Activated T-cell treated with anti-CD3 and anti-CD28 coated beads for 1 hour (primary cell): Measurements from ENCODE around the gene BCKDHA.
"Not testable (repeated sequence)": the region's sequence is repeated elsewhere in the genome, so short reads cannot be mapped to it uniquely, and the experiment has no call there.

ENCODE experiments used
- DNase-seq: peaks from one replicate; pipeline ENCODE4 v3.0.0-alpha.2; 2020; ENCODE audit warnings: low read depth

BCKDHA gene

DNA sequence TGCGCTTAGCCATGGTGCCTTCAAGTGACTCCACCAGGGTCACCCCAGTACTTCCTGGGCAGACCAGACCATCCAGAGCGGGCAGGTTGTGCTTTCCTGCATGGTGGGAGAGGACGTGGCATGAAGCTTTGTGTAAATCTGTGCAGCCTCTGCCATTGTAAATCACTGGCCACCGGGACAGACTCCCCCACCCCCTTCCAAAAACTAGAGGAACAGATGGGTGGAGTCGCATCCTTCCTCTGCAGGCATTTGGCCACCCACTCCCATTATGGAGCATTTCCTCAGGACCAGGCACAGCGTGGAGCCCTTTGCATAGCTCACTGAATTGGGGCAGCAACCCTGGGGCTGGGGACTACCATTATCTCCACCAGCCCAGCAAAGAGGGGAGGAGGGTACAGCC is 8.2 kb downstream of the BCKDHA start:
- DNase-seq, result no peak

DNA sequence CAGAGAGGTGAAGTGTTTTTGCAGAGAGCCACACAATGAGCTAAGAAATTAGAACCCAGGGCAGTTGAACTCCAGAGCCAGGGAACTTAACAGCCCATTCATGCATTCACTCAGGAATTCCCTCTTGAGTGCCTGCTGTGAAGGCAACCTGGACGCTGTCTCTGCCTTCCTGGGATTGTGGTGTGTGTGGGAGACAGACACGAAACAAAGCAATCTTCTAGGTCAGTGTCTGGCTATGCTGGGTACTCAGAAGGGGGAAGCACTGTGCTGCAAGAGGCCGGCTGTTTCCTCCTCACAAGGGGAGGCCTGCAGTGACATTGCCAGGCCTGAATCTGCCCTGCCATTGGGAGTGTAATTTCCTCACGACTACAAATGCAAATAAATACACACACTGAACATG is 9.7 kb downstream of the BCKDHA start:
- DNase-seq, result no peak

DNA sequence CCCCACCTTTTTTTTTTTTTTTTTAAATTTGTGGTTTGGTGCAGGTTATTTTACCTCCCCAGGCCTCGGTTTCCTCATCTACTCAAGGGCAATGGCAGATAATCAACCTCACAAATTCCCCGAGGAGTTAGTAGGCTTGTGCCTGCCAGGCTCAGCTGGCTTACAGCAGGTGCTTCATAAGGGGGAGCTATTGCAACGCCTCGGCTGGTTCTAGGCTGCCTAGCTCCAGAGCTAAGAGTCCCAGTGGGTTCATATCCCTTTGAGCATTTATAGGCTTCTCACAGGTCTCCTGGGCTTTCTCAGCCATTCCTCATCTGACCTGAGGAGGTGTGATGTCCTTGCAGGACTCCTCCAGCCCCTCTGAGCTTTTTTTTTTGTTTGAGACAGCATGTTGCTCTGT is 10.6 kb downstream of the BCKDHA start:
- no peak for DNase-seq

DNA sequence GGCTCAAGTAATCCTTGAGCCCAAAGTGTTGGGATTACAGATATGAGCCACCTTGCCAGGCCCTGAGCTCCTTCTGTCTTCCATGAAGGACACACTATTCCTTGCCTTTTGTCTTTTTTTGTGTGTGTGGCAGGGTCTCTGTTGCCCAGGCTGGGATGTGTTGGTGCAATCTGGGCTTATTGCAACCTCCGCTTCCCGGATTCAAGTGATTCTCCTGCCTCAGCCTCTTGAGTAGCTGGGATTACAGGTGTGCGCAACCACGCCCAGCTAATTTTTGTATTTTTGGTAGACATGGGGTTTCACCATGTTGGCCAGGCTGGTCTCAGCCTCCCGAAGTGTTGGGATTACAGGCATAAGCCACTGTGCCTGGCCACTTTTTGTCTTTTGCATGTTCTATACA is 11.2 kb downstream of the BCKDHA start:
- DNase-seq, result not testable (repeated sequence)

DNA sequence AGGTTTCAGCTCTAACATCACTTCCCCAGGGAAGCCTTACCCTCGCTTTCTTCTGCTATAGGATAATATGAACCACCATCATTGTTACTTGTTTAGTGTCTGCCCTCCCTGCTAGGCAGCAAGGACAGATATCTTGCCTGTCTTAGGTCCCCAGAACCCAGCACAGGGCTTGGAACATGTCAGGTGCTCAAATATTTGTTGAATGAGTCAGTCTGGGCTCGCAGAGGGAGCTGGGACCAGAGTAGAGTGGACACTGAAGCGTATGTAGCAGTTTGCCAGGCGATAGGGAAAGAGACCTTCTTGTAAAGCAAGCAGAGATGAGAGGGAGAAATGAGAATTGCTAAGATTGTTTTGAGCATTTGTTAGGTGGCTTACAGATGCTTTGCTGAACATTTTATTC is 11.7 kb downstream of the BCKDHA start:
- DNase-seq, result no peak

DNA sequence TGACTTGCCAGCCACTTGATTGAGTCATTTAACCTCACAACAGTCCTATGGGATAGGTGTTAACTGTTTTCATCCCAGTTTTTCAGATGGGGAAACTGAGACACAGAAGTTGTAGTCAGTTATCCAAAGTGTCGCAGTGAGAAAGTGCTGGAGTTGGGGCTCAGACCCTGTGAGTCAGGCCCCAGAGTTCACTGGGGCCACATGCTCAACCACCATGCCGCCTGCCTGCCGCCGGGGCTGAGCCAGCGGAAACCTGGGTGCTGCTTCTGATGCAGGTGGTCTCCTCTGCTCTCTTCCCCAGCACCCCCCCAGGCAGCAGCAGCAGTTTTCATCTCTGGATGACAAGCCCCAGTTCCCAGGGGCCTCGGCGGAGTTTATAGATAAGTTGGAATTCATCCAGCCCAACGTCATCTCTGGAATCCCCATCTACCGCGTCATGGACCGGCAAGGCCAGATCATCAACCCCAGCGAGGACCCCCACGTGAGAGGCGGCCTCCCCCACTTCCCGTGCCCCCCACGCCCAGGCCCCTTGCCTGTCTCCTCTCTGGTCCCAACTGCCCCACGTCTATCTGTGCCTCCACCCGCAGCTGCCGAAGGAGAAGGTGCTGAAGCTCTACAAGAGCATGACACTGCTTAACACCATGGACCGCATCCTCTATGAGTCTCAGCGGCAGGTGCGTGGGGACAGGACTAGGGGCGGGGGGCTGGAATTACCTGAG is 12.9 kb downstream of the BCKDHA start:
- no peak for DNase-seq

DNA sequence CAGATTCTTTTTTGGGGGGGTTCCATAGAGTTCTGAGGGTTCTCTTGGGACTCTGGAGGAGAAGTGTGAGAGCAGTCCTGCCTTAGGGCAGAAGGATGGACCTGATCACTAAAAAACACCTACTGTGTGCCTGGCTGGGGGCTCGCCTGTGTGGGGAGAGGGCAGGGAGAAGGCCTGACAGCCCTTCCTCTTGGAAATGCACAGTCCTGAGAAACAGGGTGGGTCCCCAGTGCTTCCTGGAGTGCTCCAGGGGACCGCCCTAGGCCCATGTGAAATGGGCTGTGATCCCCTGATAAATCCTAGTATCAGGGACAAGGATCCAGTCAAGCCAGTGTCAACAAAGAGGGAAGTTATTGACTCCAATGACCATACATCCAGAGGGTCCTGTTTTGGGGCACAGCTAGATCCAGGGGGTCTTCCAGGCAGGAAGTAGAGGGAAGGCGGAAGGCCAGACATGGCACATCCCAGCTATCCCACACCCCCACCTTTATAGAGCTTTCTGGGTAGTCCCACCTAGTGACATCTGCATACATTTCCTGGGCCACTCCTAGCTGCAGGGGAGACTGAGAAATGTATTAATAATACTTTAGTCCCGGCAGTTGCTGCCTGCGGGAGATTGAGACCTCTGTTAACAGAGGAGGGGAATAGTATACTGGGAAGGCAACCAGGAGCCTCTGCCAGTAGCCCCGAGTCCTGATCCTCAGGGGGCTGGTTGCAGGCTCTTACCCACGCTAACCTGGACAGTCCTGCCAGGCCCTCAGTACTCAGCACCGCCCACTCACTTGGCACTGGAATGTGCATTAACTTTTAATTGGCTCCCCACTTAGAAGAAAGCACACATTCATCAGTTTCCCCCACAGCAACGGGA is 13.7 kb downstream of the BCKDHA start:
- no peak for DNase-seq

DNA sequence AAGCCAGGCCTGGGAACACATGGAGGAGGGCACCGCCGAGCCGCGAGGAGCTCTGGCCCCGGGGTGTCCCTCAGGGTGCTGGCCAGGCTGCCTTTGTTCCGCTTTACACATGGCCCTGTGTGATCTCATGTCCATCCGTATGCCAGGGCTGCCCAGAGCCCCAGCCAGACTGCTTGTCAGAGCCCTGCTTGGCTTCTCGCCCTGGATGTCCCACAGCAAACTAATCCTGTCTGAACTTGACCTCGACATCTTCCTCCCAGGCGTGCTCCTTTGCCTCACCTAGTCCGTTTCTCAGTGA is 14.3 kb downstream of the BCKDHA start:
- DNase-seq, result no peak

DNA sequence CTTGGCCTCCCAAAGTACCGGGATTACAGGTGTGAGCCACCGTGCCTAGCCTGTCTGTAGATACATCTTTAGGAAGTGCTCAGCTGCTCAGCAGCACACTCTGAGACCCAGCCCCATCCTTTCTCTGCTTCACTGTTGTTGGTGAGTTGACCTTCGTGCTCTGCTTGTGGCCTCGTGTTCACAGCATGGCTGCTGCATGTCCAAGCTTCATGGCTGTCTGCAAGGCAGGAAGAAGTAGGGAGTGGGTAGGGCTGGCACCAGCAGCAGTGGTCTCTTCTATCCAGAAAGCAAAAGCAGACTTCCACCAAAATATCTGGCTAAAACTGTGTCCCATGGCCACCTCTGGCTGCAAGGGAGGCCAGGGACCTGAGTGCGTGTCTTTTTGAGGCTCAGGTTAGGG is 15.3 kb downstream of the BCKDHA start:
- no peak for DNase-seq

DNA sequence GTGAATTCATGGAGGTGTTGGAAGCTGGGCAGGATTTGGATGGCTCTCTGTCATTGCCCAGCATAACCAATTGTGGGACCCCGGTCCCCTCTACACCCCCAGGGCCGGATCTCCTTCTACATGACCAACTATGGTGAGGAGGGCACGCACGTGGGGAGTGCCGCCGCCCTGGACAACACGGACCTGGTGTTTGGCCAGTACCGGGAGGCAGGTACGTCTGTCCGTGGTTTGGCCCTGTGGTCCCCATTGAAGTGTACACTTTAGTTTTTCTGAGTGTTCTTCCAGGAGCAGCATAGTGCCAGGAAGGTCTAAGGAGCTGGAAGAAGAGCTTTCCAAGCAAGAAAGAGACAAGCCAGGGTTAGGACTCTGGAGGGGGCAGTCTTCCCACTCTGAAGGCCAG is 16.3 kb downstream of the BCKDHA start:
- no peak for DNase-seq

DNA sequence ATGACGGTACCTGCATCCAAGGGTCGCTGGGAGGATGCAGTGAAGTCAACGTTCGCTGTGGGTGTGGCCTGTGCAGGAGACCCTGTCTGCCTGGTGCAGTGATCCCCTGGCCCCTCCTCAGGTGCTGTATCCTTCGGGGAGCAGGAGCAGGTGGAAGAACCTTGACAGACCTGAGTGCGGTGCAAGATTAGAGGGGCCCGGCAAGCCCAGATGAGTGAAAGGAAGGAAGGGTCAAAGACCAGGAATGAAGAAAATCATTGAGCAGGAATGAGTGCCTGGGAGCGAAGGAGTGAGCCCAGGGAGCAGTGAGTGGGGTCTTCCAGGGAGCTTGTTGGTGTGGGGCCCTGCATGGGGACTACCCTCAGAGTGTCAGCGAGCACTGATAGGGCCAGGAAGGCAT is 16.8 kb downstream of the BCKDHA start:
- DNase-seq, result no peak

DNA sequence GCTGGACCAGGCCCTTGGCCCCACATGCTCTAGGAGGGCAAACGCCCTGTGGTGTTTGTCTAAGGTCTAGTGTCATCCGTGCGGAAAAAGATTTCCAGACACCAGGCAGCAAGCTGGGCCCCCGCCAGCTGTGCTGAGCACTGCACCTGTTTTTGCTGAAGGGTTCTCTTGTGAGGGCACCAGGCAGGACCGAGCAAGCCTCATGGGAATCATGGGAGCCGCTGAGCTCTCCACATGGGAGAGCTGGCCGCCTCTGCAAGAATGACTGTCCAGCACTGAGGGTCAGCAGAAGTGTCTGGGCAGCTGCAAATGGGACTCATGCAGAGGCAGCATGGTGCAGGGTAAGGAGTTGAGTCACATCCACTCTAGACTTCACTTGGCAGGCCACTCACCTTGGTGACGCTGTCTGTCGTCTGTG is 17.5 kb downstream of the BCKDHA start:
- no peak for DNase-seq

DNA sequence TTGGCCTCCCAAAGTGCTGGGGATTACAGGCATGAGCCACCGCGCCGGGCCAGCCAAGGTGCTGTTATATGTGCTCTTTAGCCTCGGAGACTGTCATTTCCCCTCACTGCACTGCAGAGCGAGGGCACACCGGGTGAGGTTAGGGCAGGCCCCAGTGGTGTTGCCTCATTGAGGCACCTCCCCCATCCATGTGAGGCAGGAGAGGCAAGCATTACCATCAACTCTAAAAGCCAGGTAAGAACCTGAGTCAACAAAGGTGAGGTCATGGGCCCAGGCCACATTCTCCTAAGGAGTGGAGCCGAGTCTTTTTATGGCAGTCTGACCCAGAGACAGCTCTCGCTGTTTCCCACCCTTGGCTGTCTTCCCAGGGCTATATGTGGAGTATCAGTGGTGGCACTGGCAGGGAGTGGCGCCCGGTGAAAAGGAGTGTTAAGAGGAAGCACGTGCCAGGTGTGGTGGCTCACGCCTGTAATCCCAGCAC is 18.6 kb downstream of the BCKDHA start:
- no peak for DNase-seq

DNA sequence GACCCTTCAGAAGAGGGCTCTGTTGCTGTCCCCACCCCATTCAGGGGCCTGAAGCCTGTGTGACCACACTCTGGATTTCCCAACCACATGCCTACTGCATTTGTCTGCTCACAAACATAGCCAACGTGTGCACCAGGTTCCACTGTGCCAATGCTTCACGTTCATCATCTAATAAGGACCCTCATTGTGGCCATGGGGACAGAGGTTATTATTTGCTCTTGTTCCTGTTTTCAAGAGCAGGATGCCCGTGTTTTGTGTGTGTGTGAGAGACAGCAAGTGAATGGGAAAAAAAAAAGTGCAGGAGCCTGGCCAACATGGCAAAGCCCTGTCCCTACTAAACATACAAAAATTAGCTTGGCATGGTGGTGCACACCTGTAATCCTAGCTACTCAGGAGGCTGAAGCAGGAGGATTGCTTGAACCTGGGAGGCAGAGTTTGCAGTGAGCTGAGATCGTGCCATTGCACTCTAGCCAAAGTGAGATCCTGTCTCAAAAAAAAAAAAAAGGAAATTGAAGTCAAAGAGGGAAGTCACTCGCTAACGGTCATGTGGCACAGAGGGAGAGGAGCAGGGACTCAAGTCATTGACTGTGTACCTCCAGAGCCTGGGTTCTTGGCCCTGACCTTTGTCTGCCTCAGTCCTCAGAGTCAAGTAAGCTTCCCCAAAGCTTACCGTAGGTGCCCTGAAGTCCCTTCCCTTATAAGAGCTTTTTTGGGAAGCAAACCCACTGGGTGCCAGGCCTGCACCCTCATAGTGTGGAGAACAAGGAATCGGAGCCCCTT is 22.7 kb downstream of the BCKDHA start:
- DNase-seq, result no peak

DNA sequence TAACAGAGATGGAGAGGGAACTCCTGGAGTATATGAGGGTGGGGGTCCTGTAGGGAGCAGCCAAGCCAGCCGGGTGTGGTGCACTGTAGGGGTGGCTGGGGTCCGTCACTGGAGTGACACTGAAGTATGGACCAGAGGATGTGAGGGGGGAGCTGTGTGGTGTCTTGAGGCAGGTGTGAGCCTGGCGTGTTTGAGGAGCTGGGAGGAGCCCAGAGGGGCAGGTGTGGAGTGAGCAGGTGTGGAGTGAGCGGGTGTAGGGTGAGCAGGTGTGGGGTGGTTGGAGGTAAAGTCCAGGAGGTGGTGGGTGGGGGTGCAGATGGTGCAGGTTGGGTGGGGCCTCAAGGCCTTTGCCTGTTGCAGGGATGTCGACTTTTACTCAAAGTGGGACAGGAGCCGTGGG is 23.7 kb downstream of the BCKDHA start:
- no peak for DNase-seq

DNA sequence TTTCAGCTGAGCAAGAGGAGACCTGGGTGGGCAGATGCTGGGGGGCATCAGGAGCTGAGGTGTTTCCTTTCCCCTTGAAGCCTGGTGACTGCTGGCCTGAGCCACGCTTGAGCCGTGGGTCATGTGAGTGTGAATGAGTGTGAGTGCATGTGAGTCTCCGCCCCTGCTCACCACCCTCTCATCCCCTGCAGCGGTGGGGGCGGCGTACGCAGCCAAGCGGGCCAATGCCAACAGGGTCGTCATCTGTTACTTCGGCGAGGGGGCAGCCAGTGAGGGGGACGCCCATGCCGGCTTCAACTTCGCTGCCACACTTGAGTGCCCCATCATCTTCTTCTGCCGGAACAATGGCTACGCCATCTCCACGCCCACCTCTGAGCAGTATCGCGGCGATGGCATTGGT is 24.4 kb downstream of the BCKDHA start:
- DNase-seq, result no peak

DNA sequence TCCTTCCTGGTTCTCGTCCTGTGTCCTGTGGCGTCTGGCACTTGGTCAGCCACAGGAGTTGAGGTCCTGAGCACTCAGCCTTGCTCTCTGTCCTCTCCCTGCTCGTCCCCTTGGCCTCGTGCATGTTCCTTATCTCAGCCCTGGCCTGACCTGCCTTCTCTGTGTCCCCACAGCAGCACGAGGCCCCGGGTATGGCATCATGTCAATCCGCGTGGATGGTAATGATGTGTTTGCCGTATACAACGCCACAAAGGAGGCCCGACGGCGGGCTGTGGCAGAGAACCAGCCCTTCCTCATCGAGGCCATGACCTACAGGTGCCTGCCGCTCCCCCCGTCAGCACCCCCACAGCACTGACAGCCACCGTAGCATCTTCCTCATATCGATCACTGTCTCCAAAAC is 24.8 kb downstream of the BCKDHA start:
- no peak for DNase-seq

DNA sequence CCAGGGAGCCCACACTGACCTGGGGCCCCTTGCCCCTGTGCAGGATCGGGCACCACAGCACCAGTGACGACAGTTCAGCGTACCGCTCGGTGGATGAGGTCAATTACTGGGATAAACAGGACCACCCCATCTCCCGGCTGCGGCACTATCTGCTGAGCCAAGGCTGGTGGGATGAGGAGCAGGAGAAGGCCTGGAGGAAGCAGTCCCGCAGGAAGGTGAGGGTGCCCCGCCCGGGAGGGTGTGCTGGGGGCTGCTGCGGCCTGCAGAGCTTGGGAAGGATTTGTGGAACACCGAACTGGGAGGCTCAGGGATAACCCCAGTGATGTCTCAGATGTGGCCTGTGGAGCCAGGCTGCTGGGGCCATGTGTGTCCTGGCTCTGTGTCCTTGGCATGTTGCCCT is 25.3 kb downstream of the BCKDHA start:
- DNase-seq, result no peak

DNA sequence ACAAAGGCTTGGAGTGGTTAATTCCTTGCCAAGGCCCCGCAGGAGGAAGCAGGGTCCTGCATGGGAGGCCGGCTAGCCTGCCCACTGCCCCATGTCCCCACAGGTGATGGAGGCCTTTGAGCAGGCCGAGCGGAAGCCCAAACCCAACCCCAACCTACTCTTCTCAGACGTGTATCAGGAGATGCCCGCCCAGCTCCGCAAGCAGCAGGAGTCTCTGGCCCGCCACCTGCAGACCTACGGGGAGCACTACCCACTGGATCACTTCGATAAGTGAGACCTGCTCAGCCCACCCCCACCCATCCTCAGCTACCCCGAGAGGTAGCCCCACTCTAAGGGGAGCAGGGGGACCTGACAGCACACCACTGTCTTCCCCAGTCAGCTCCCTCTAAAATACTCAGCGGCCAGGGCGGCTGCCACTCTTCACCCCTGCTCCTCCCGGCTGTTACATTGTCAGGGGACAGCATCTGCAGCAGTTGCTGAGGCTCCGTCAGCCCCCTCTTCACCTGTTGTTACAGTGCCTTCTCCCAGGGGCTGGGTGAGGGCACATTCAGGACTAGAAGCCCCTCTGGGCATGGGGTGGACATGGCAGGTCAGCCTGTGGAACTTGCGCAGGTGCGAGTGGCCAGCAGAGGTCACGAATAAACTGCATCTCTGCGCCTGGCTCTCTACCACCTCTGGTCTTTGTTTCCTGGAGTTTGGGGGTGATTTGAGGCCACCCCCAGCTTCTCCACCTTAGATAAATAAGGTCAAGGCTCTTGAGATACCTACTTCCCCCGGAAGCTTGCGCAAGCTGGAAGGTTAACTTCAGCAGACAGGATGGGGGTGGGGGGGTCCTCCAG is 26.9 kb downstream of the BCKDHA start:
- DNase-seq, result no peak

DNA sequence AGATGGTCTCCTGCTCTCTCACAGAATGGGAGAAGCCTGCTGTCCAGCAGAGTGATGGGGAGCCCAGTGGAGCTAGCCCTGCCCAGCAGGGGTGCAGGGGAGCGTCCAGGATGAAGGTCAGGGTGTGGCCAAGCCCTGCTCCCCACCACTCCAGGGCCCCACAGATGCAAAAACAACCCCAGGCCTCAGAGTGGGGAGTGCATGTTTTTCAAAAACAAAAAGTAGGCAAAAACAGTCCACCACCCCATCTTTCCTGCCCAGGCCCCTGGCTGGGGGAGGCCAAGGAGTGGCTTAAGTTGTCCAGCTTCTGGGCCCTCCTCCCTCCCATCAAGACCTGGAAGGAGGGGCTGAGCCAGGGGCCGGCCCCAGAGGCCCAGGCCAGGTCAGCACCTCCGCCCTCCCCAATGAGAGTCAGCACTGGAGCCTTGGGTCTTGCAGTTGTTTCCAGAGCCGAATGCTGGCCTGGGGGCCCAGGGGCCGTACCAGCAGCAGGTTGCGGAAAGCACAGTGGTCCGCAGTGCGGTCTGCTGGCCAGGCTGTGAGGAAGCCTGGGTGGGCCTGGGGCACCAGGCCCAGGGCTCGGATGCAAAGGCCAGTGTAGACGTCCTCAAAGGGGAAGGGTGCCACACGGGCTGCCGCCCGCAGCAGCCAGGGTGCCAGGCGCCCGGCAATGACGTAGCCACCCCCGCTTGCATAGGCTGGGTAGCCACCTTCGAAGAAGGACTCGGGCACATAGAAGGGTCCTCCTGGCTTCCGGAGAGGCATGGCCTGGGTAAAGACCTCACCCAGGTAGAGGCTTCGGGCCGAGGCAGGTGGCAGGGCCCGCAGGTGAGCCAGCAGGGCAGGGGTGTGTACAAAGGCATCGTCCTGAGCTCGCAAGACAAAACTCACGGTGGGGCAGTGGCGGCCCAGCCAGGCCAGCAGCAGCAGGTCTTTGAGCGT is 27.8 kb downstream of the BCKDHA start:
- DNase-seq, result no peak
